Ectodermal cell (in vitro differentiated cells): Measurements from ENCODE around the gene KIF14. TPM values are rescaled to one million over a fixed set of nuclear protein-coding genes. Genes with fewer than 3 reads are reported as not detected.
A peak's percentile ranks its signal among the peaks of the same experiment; 100 is the strongest.

Experiments used
- H3K27ac ChIP-seq: 2 replicates; pipeline ENCODE4 v1.7.0; 2013; ENCODE audit warnings: mild to moderate bottlenecking, low read depth, low read length; ENCODE audit not compliant: insufficient read depth, poor library complexity, severe bottlenecking
- H3K27me3 ChIP-seq: 2 replicates; pipeline ENCODE4 v1.7.0; 2013; ENCODE audit warnings: mild to moderate bottlenecking, low read length; ENCODE audit not compliant: insufficient read depth, control insufficient read depth, poor library complexity, severe bottlenecking
- H3K36me3 ChIP-seq: one replicate; pipeline ENCODE4 v1.7.0; 2013; ENCODE audit warnings: low read length; ENCODE audit not compliant: control insufficient read depth, insufficient read depth
- H3K4me1 ChIP-seq: one replicate; pipeline ENCODE4 v1.7.0; 2013; ENCODE audit warnings: low read length; ENCODE audit not compliant: control insufficient read depth, insufficient read depth
- H3K4me3 ChIP-seq: 2 replicates; pipeline ENCODE4 v1.7.0; 2013; ENCODE audit warnings: low read depth, low read length, control low read depth; ENCODE audit not compliant: insufficient read depth
- H3K9me3 ChIP-seq: 2 replicates; pipeline ENCODE4 v1.7.0; 2013; ENCODE audit warnings: mild to moderate bottlenecking, low read length, moderate library complexity; ENCODE audit not compliant: control insufficient read depth
- WGBS, 2 experiments: methylation state at CpG; one replicate each; pipeline ENCODE4 v1.1.7; 2013; ENCODE audit warnings: missing lambda C conversion rate in 2 of 2; 5-methylcytosine and 5-hydroxymethylcytosine counted together
- polyA plus RNA-seq, 4 experiments: library from polyadenylated mRNA; stranded (reverse); fragments of 50-300 nt; gene quantifications; one replicate each; pipeline ENCODE4 v1.2.3, GENCODE V29; 2013

KIF14 gene
- 21.5 TPM for polyA plus RNA-seq (2013, experiment 1 of 4)
- 18.4 TPM for polyA plus RNA-seq (2013, experiment 2 of 4)
- polyA plus RNA-seq (2013, experiment 3 of 4), result 21.5 TPM
- 20.3 TPM for polyA plus RNA-seq (2013, experiment 4 of 4)

GRCh38 chr1:200620273-200621131, at the start of gene KIF14:
TSS of gene KIF14 (minus strand) at chr1:200620751. CDS start at chr1:200618723, 2,028 bp downstream.
- no peaks in the 10 kb centered on the region for H3K4me1 ChIP-seq
- no peaks in the 10 kb centered on the region for H3K36me3 ChIP-seq
- H3K9me3 ChIP-seq, result no peaks in the 10 kb centered on the region
- no peaks in the 10 kb centered on the region for H3K27me3 ChIP-seq
- WGBS, 2 experiments, result 0% methylated on average over 59 of the region's 59 CpGs
- peak within 1 kb of the TSS; percentile 33 for H3K27ac ChIP-seq
- H3K4me3 ChIP-seq, result peak within 1 kb of the TSS; percentile 78

GRCh38 chr1:200669314-200670241, 49.0 kb upstream of the KIF14 start, which contains the start of gene DDX59:
TSS of gene DDX59 (minus strand) at chr1:200669907. CDS start at chr1:200666740, 3,167 bp downstream.
- no peaks in the 10 kb centered on the region for H3K9me3 ChIP-seq
- 0% methylated on average over 91 of the region's 91 CpGs for WGBS, 2 experiments
- H3K4me3 ChIP-seq, result peak within 1 kb of the TSS; percentile 86
- peaks cover 9% of the 10 kb centered on the region for H3K36me3 ChIP-seq
- H3K27ac ChIP-seq, result peak within 1 kb of the TSS; percentile 98
- H3K27me3 ChIP-seq, result no peaks in the 10 kb centered on the region
- no peaks in the 10 kb centered on the region for H3K4me1 ChIP-seq

GRCh38 chr1:200668514-200669313, 48.2 kb upstream of the KIF14 start:
- Histone ChIP-seq H3K4me1 (no peaks in the 10 kb centered on the region), H3K36me3 (peaks cover 9% of the 10 kb centered on the region), H3K9me3 (no peaks in the 10 kb centered on the region), H3K4me3 (peak overlapping the region; percentile 86), H3K27ac (peak overlapping the region; percentile 98), H3K27me3 (no peaks in the 10 kb centered on the region)
- WGBS, 2 experiments, result 42 to 43% methylated on average over 7 of the region's 7 CpGs

GRCh38 chr1:200666309-200666708, 45.8 kb upstream of the KIF14 start:
- no peaks in the 10 kb centered on the region for H3K4me1 ChIP-seq
- no peak overlapping the region for H3K4me3 ChIP-seq
- no peaks in the 10 kb centered on the region for H3K9me3 ChIP-seq
- H3K36me3 ChIP-seq, result peaks cover 21% of the 10 kb centered on the region
- H3K27me3 ChIP-seq, result no peaks in the 10 kb centered on the region
- H3K27ac ChIP-seq, result no peak overlapping the region
- WGBS, 2 experiments, result 90 to 92% methylated on average over 8 of the region's 8 CpGs

GRCh38 chr1:200665861-200666260, 45.3 kb upstream of the KIF14 start:
- 83 to 88% methylated on average over 2 of the region's 2 CpGs for WGBS, 2 experiments
- peaks cover 21% of the 10 kb centered on the region for H3K36me3 ChIP-seq
- H3K27me3 ChIP-seq, result no peaks in the 10 kb centered on the region
- H3K4me3 ChIP-seq, result no peak overlapping the region
- H3K9me3 ChIP-seq, result no peaks in the 10 kb centered on the region
- H3K4me1 ChIP-seq, result no peaks in the 10 kb centered on the region
- H3K27ac ChIP-seq, result no peak overlapping the region

- Histone ChIP-seq H3K36me3 (peaks cover 16% of the 10 kb centered on the region), H3K4me1 (no peaks in the 10 kb centered on the region), H3K27me3 (no peaks in the 10 kb centered on the region), H3K27ac (no peak overlapping the region), H3K9me3 (no peaks in the 10 kb centered on the region), H3K4me3 (no peak overlapping the region)
- 94 to 97% methylated on average over 6 of the region's 6 CpGs for WGBS, 2 experiments
Measured at GRCh38 chr1:200660719-200661118, 40.2 kb upstream of the KIF14 start.

- Histone ChIP-seq H3K4me1 (no peaks in the 10 kb centered on the region), H3K27me3 (no peaks in the 10 kb centered on the region), H3K27ac (no peak overlapping the region), H3K9me3 (no peaks in the 10 kb centered on the region), H3K4me3 (no peak overlapping the region), H3K36me3 (peaks cover 23% of the 10 kb centered on the region)
- WGBS, 2 experiments, result 100% methylated on average over 1 of the region's 1 CpG
Measured at GRCh38 chr1:200659269-200659668, 38.7 kb upstream of the KIF14 start.

- no peak overlapping the region for H3K27ac ChIP-seq
- H3K36me3 ChIP-seq, result peaks cover 23% of the 10 kb centered on the region
- H3K9me3 ChIP-seq, result no peaks in the 10 kb centered on the region
- H3K27me3 ChIP-seq, result no peaks in the 10 kb centered on the region
- no peaks in the 10 kb centered on the region for H3K4me1 ChIP-seq
- WGBS, 2 experiments, result 86 to 95% methylated on average over 4 of the region's 4 CpGs
- no peak overlapping the region for H3K4me3 ChIP-seq
Measured at GRCh38 chr1:200658037-200658818, 37.7 kb upstream of the KIF14 start.

- no peaks in the 10 kb centered on the region for H3K27me3 ChIP-seq
- no peaks in the 10 kb centered on the region for H3K4me1 ChIP-seq
- H3K27ac ChIP-seq, result no peak overlapping the region
- peaks cover 17% of the 10 kb centered on the region for H3K36me3 ChIP-seq
- 92 to 96% methylated on average over 5 of the region's 5 CpGs for WGBS, 2 experiments
- H3K9me3 ChIP-seq, result no peaks in the 10 kb centered on the region
- H3K4me3 ChIP-seq, result no peak overlapping the region
Measured at GRCh38 chr1:200654660-200655059, 34.1 kb upstream of the KIF14 start.
